ENCODE data around the gene PRDM16.

Gene PRDM16

GRCh38 chr1:3052501-3052900 lies 16.5 kb upstream of the PRDM16 start (continued):
- TF ChIP-seq ZNF362 (tag by site-specific recombination; IDR thresholded peaks at IDR 0.05) (no peak), ZNF394 (tag by site-specific recombination; IDR thresholded peaks at IDR 0.05; ENCODE audit: borderline replicate concordance) (no peak), PRDM10 (tag by site-specific recombination; IDR thresholded peaks at IDR 0.05) (no peak), ZSCAN23 (tag by site-specific recombination; IDR thresholded peaks at IDR 0.05) (no peak), ZNF623 (tag by site-specific recombination; IDR thresholded peaks at IDR 0.05) (no peak)

- Histone ChIP-seq H3K4me1 (ENCODE audit: control insufficient read depth, insufficient read depth, low read length) (no peaks in the 10 kb centered on the region), H3K36me3 (ENCODE audit: control insufficient read depth in 2 of 2, insufficient read depth in 1 of 2, low read length in 2 of 2) (no peaks in the 10 kb centered on the region), H3K9me3 (ENCODE audit: control insufficient read depth, insufficient read depth, low read depth, low read length) (no peaks in the 10 kb centered on the region), H3K4me3 (ENCODE audit: low read depth, low read length) (no peak overlapping the region), H3K27ac (ENCODE audit: extremely low read depth, low read depth, low read length) (no peak overlapping the region)
- CTCF ChIA-PET: no interaction called here
- POLR2A ChIA-PET: no interaction called here
- TF ChIP-seq ZNF488 (tag by site-specific recombination; IDR thresholded peaks at IDR 0.05) (no peak), YY2 (tag by site-specific recombination; IDR thresholded peaks at IDR 0.05) (no peak), ZNF704 (tag by site-specific recombination; IDR thresholded peaks at IDR 0.05) (no peak), ZNF394 (tag by site-specific recombination; IDR thresholded peaks at IDR 0.05; ENCODE audit: borderline replicate concordance) (no peak)
Observed at GRCh38 chr1:3053366-3053980, 15.5 kb upstream of the PRDM16 start.

GRCh38 chr1:3053986-3054385 lies 15.0 kb upstream of the PRDM16 start:
- POLR2A ChIA-PET: no interaction called here
- TF ChIP-seq ZSCAN5A (tag by site-specific recombination; IDR thresholded peaks at IDR 0.05) (no peak), GLI2 (tag by site-specific recombination; IDR thresholded peaks at IDR 0.05; ENCODE audit: borderline replicate concordance, low read depth) (no peak), ZNF18 (tag by site-specific recombination; IDR thresholded peaks at IDR 0.05) (no peak), ZNF37A (tag by site-specific recombination; IDR thresholded peaks at IDR 0.05) (no peak)
- Histone ChIP-seq H3K27ac (ENCODE audit: extremely low read depth, low read depth, low read length) (no peak overlapping the region), H3K4me1 (ENCODE audit: control insufficient read depth, insufficient read depth, low read length) (no peaks in the 10 kb centered on the region), H3K4me3 (ENCODE audit: low read depth, low read length) (no peak overlapping the region), H3K9me3 (ENCODE audit: control insufficient read depth, insufficient read depth, low read depth, low read length) (no peaks in the 10 kb centered on the region), H3K36me3 (ENCODE audit: control insufficient read depth in 2 of 2, insufficient read depth in 1 of 2, low read length in 2 of 2) (no peaks in the 10 kb centered on the region)
- CTCF ChIA-PET: no interaction called here
